Body of pancreas (tissue), 4 donors: ENCODE measurements around the gene CCDC87.

ENCODE experiments used
- POLR2A ChIP-seq, 3 donors: fragments of 450-650 bp; IDR thresholded peaks; one replicate each; pipeline ENCODE4 v1.6.1; 2016; ENCODE audit warnings: antibody characterized with exemption in 3 of 3, mild to moderate bottlenecking in 2 of 3
- TF ChIP-seq, protein P1 (sequence below), 7 experiments: fragments of 450-650 bp in 4 of 7; fragments of 200-600 bp in 3 of 7; sonication (generic) in 3 of 7; IDR thresholded peaks; one replicate each; pipeline ENCODE4 v1.5.1; 2016 to 2019; ENCODE audit warnings: antibody characterized with exemption in 7 of 7

DNA sequence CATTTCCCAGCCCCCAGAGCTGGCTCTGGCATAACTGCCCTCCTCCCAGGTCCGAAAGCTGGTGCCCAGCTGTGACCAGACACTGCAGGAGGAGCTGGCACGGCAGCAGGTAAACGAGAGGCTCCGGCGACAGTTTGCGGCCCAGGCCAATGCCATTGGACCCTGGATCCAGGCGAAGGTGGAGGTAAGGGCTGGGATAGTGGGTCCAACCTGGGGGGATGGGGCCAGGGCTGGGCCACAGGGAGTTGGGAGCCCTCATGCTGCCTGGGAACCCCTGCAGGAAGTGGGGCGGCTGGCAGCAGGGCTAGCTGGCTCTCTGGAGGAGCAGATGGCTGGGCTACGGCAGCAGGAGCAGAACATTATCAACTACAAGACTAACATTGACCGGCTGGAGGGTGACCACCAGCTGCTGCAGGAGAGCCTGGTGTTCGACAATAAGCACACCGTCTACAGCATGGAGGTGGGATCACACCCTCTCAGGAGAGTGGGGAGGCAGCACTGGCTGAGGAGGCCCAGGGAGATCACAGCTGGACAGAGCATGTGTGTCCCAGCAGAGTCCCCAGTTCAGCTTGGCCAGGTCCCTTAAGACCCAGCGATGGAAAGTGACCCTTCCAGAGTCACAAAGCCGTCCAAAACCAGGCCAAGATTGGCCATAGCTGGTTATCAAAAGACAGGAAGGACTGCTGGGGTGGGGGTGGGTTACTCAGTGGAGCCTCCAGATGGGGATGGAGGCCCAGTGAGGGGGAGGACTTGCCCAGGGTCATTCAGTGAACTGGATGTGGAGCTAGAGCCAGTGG is 31.5 kb downstream of the CCDC87 start:
- TF ChIP-seq, protein P1, sequence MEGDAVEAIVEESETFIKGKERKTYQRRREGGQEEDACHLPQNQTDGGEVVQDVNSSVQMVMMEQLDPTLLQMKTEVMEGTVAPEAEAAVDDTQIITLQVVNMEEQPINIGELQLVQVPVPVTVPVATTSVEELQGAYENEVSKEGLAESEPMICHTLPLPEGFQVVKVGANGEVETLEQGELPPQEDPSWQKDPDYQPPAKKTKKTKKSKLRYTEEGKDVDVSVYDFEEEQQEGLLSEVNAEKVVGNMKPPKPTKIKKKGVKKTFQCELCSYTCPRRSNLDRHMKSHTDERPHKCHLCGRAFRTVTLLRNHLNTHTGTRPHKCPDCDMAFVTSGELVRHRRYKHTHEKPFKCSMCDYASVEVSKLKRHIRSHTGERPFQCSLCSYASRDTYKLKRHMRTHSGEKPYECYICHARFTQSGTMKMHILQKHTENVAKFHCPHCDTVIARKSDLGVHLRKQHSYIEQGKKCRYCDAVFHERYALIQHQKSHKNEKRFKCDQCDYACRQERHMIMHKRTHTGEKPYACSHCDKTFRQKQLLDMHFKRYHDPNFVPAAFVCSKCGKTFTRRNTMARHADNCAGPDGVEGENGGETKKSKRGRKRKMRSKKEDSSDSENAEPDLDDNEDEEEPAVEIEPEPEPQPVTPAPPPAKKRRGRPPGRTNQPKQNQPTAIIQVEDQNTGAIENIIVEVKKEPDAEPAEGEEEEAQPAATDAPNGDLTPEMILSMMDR (IDR thresholded peaks at IDR 0.05) = no peak
- no peak for TF ChIP-seq POLR2A (IDR thresholded peaks at IDR 0.05)
